Measurements from ENCODE around the gene KIF6. TPM values are rescaled to one million over a fixed set of nuclear protein-coding genes. Genes with fewer than 3 reads are reported as not detected.

The KIF6 gene
- total RNA-seq, 1 experiment from 2014 or later = 2.7 TPM

DNA sequence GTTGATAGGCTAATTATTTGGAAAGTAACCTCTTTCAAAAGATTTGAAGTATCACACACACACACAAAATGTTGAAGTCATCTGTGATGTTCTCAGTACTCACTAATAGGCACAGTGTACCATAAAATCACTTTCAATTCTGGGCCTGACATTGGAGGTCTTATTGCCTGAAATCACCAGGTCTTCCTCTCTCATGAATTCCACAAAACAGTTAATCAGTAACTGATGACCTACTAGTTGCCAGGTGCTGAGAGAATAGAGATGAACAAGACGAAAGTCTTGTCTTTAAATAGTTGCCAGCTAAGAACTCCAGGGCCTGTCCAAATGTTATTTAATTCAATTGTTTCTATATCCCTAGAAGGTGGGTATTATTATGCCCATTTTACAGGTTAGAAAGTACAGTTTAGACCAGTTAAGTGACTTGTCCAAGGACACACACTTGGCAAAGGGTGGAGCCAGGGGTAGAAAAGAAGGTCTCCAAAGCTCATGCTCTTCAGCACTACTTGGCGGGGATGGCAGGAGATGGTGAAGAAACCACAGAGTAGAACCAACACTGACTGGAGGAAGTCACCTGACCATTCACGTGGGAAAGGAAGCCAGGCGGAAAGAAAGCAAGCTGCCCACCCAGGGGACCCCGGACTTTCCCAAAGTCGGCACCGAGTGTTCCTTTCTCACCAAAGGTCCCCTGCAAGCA, 116.4 kb downstream of the KIF6 start:
- CTCF ChIA-PET = no interaction called here

DNA sequence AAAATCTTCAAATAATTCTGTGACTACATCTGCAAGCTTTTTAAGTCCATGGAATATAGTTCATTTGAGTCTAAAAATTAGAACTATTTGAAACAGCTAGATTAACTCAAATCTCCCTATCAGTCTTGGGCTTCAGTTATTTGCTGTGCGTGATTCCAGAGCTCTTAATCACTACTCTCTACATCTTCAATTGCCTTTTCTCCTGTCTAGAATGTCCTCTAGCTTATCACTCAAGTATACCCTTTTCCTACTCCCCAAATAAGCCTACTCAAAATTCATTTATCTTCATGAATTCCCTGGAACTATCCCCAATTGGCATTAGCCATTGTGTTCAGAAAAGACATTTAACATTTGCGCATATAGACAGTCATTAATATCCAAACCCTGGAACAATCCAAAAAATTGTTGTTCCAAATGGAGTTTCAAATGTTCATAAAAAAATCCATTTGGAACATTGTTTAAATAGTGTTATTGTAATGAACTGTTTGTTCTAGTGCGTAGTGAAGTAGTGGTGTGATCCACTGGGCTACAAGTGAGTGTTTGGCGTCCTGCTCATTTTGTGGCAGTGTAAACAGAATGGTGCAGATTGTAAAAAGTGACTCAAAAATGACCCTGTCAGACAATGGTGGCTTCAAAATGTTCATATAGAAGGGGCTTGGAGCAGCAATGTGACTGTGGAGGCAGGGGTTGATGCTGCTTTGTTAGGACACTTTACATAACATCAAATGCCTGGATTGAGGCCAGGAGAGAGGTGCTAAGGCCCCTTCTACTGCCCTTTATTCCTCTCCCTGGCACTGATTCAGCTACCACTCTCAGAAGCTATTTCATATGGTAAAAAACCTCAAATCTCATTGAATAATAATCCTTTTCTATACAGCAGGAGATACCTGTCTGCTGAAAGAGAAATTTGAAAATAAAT, 122.3 kb downstream of the KIF6 start:
- no TSS peak for BruUV-seq (replicated peaks)
- no peak for DNase-seq (ENCODE audit: low spot score)
- CTCF ChIA-PET = no interaction called here
- POLR2A ChIA-PET (ENCODE audit: low non-redundant PET) = interaction anchor here (0.6 kb wide), 1 partner anchor 246 kb away, joined by 3 read pairs; no protein-coding TSS in a partner anchor
- Histone ChIP-seq H3K27ac (ENCODE audit: low read depth, low read length, poor library complexity, severe bottlenecking) (no peak overlapping the region), H3K9me3 (ENCODE audit: low read depth, low read length, poor library complexity, severe bottlenecking) (no peaks in the 10 kb centered on the region), H3K4me3 (ENCODE audit: low read depth, low read length, poor library complexity, severe bottlenecking) (no peak overlapping the region), H3K4me1 (ENCODE audit: insufficient read depth, low read length, poor library complexity, severe bottlenecking) (no peaks in the 10 kb centered on the region), H3K36me3 (ENCODE audit: insufficient read depth, low read length, poor library complexity, severe bottlenecking) (no peaks in the 10 kb centered on the region), H3K27me3 (replicated peaks; ENCODE audit: insufficient read depth, low read depth, low read length, poor library complexity) (no peaks in the 10 kb centered on the region)
- TF ChIP-seq, protein P1, sequence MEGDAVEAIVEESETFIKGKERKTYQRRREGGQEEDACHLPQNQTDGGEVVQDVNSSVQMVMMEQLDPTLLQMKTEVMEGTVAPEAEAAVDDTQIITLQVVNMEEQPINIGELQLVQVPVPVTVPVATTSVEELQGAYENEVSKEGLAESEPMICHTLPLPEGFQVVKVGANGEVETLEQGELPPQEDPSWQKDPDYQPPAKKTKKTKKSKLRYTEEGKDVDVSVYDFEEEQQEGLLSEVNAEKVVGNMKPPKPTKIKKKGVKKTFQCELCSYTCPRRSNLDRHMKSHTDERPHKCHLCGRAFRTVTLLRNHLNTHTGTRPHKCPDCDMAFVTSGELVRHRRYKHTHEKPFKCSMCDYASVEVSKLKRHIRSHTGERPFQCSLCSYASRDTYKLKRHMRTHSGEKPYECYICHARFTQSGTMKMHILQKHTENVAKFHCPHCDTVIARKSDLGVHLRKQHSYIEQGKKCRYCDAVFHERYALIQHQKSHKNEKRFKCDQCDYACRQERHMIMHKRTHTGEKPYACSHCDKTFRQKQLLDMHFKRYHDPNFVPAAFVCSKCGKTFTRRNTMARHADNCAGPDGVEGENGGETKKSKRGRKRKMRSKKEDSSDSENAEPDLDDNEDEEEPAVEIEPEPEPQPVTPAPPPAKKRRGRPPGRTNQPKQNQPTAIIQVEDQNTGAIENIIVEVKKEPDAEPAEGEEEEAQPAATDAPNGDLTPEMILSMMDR (conservative IDR thresholded peaks at IDR 0.05; ENCODE audit: low read depth, low read length) = no peak
- no peak for TF ChIP-seq EZH2 (IDR thresholded peaks at IDR 0.05; ENCODE audit: borderline replicate concordance, low read depth, low read length, poor library complexity, severe bottlenecking)
- intact Hi-C loops (cut with micrococcal nuclease; ENCODE audit: unreplicated experiment) = no loop called here

More for the DNA sequence above, 116.4 kb downstream of the KIF6 start:
- Histone ChIP-seq H3K9me3 (ENCODE audit: low read depth, low read length, poor library complexity, severe bottlenecking) (no peaks in the 10 kb centered on the region), H3K27ac (ENCODE audit: low read depth, low read length, poor library complexity, severe bottlenecking) (no peak overlapping the region), H3K27me3 (replicated peaks; ENCODE audit: insufficient read depth, low read depth, low read length, poor library complexity) (no peaks in the 10 kb centered on the region), H3K4me1 (ENCODE audit: insufficient read depth, low read length, poor library complexity, severe bottlenecking) (no peaks in the 10 kb centered on the region), H3K36me3 (ENCODE audit: insufficient read depth, low read length, poor library complexity, severe bottlenecking) (no peaks in the 10 kb centered on the region), H3K4me3 (ENCODE audit: low read depth, low read length, poor library complexity, severe bottlenecking) (no peak overlapping the region)
- no peak for TF ChIP-seq EZH2 (IDR thresholded peaks at IDR 0.05; ENCODE audit: borderline replicate concordance, low read depth, low read length, poor library complexity, severe bottlenecking)
- TF ChIP-seq, protein P1 (conservative IDR thresholded peaks at IDR 0.05; ENCODE audit: low read depth, low read length) = no peak
- no peak for DNase-seq (ENCODE audit: low spot score)
- POLR2A ChIA-PET (ENCODE audit: low non-redundant PET) = no interaction called here
- no TSS peak for BruUV-seq (replicated peaks)
- intact Hi-C loops (cut with micrococcal nuclease; ENCODE audit: unreplicated experiment) = no loop called here

DNA sequence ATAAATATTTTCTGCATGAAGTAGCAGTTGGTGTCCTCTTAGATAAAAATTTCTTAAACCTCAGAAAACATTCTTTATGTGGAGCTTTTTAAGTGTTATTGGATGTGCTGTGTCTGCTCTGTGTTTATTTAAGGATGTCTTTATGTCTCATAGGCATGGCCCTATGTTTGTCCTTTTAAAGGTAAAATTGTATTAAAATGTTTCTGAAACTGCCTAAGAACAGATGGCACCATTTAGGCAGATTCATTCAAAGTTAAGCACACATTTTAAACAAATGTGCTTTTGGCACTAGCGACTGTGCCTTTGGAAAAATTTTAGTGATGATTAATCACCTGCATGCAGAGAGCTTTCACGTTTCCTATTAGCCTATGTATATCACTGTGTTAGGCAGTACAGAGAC, 125.2 kb downstream of the KIF6 start:
- CTCF ChIA-PET = no interaction called here
- intact Hi-C loops (cut with micrococcal nuclease; ENCODE audit: unreplicated experiment) = no loop called here

More for the DNA sequence above, 125.2 kb downstream of the KIF6 start:
- Histone ChIP-seq H3K27ac (ENCODE audit: low read depth, low read length, poor library complexity, severe bottlenecking) (no peak overlapping the region), H3K4me3 (ENCODE audit: low read depth, low read length, poor library complexity, severe bottlenecking) (no peak overlapping the region), H3K9me3 (ENCODE audit: low read depth, low read length, poor library complexity, severe bottlenecking) (no peaks in the 10 kb centered on the region), H3K36me3 (ENCODE audit: insufficient read depth, low read length, poor library complexity, severe bottlenecking) (no peaks in the 10 kb centered on the region), H3K27me3 (replicated peaks; ENCODE audit: insufficient read depth, low read depth, low read length, poor library complexity) (no peaks in the 10 kb centered on the region), H3K4me1 (ENCODE audit: insufficient read depth, low read length, poor library complexity, severe bottlenecking) (no peaks in the 10 kb centered on the region)
- no TSS peak for BruUV-seq (replicated peaks)
- POLR2A ChIA-PET (ENCODE audit: low non-redundant PET) = no interaction called here
- TF ChIP-seq, protein P1 (conservative IDR thresholded peaks at IDR 0.05; ENCODE audit: low read depth, low read length) = no peak
- no peak for TF ChIP-seq EZH2 (IDR thresholded peaks at IDR 0.05; ENCODE audit: borderline replicate concordance, low read depth, low read length, poor library complexity, severe bottlenecking)
- DNase-seq (ENCODE audit: low spot score) = no peak
